Tibial nerve (tissue), 3 donors: ENCODE data around the gene KLHL26.

Experiments
- CTCF ChIP-seq, 5 experiments: fragments of 200-600 bp in 3 of 5; fragments of 450-650 bp in 2 of 5; sonication (generic) in 3 of 5; IDR thresholded peaks; one replicate each; pipeline ENCODE4 v1.5.1; 2016 to 2019; ENCODE audit warnings: antibody characterized with exemption in 5 of 5, mild to moderate bottlenecking in 3 of 5, moderate library complexity in 2 of 5
- POLR2A ChIP-seq, 2 donors: fragments of 450-650 bp; IDR thresholded peaks; one replicate each; pipeline ENCODE4 v1.6.1; 2017; ENCODE audit warnings: antibody characterized with exemption in 2 of 2, mild to moderate bottlenecking in 2 of 2, moderate library complexity in 2 of 2

GRCh38 chr19:18719541-18719940 is 82.7 kb downstream of the KLHL26 start:
- TF ChIP-seq CTCF (IDR thresholded peaks at IDR 0.05) = no peak
- TF ChIP-seq POLR2A (IDR thresholded peaks at IDR 0.05) = no peak
